Bronchial epithelial cell (primary cell): Measurements from ENCODE around the gene CADM2. TPM values are rescaled to one million over a fixed set of nuclear protein-coding genes. Genes with fewer than 3 reads are reported as not detected.

Experiments used
- DNase-seq: peaks from one replicate; pipeline ENCODE4 v3.0.0-alpha.2; 2010; ENCODE audit warnings: low read depth
- FAIRE-seq: peaks from 2 replicates; lab custom pipeline; 2011; peaks lifted over from hg19 to GRCh38; lab: Jason Lieb, UNC
- H3K27me3 ChIP-seq: 2 replicates; pipeline ENCODE4 v1.5.1; 2011; ENCODE audit warnings: low read length; ENCODE audit not compliant: control insufficient read depth, insufficient read depth
- H3K36me3 ChIP-seq: 2 replicates; pipeline ENCODE4 v1.5.1; 2011; ENCODE audit warnings: low read length; ENCODE audit not compliant: control insufficient read depth, insufficient read depth
- H3K4me3 ChIP-seq: 2 replicates; pipeline ENCODE4 v1.5.1; 2011; ENCODE audit warnings: mild to moderate bottlenecking, low read depth, low read length, control low read depth
- total RNA-seq: library from RNA; depleted of rRNA; stranded (reverse); fragments of >200 nt; gene quantifications from 2 replicates; pipeline ENCODE4 v1.2.1, GENCODE V29; 2014
- TF ChIP-seq, protein P1 (sequence below): IDR thresholded peaks from 2 replicates; pipeline ENCODE4 v1.5.1; 2011; ENCODE audit warnings: mild to moderate bottlenecking, moderate library complexity, low read length, control low read depth, inconsistent platforms; ENCODE audit not compliant: insufficient read depth, severe bottlenecking

Gene CADM2
- total RNA-seq, 1 donor from 2014 or later, result under 0.01 TPM

DNA sequence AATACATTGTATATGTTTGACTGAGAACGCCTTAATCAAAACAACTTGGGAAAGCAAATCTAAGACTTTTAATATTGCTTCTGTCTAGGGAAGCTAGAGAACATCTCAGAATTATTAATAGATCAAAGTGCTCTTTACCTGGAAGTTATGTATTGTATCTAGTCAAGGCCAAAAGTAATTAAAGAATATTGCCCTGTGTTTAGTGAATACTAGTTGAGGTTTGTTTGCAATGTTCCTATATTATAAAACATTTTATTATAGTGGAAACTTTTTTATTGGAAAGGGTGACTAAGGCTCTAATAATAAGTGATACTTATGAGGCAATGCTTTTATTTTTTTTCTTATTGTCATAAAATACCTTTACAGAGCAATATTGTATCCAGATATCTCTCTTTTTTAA lies 118.2 kb downstream of the CADM2 start:
- Histone ChIP-seq H3K4me3 (no peak overlapping the region), H3K27me3 (no peaks in the 10 kb centered on the region), H3K36me3 (no peaks in the 10 kb centered on the region)
- TF ChIP-seq, protein P1, sequence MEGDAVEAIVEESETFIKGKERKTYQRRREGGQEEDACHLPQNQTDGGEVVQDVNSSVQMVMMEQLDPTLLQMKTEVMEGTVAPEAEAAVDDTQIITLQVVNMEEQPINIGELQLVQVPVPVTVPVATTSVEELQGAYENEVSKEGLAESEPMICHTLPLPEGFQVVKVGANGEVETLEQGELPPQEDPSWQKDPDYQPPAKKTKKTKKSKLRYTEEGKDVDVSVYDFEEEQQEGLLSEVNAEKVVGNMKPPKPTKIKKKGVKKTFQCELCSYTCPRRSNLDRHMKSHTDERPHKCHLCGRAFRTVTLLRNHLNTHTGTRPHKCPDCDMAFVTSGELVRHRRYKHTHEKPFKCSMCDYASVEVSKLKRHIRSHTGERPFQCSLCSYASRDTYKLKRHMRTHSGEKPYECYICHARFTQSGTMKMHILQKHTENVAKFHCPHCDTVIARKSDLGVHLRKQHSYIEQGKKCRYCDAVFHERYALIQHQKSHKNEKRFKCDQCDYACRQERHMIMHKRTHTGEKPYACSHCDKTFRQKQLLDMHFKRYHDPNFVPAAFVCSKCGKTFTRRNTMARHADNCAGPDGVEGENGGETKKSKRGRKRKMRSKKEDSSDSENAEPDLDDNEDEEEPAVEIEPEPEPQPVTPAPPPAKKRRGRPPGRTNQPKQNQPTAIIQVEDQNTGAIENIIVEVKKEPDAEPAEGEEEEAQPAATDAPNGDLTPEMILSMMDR, result no peak
- no peak for FAIRE-seq
- DNase-seq, result no peak

GRCh38 chr3:85081191-85081906 lies 122.6 kb downstream of the CADM2 start:
- DNase-seq (peak; percentile 70), FAIRE-seq (no peak)
- H3K27me3 ChIP-seq, result no peaks in the 10 kb centered on the region
- no peak overlapping the region for H3K4me3 ChIP-seq
- H3K36me3 ChIP-seq, result no peaks in the 10 kb centered on the region
- TF ChIP-seq, protein P1, result no peak

GRCh38 chr3:85090495-85090894 lies 131.7 kb downstream of the CADM2 start:
- FAIRE-seq (no peak), DNase-seq (no peak)
- no peak overlapping the region for H3K4me3 ChIP-seq
- TF ChIP-seq, protein P1, result no peak
- H3K36me3 ChIP-seq, result no peaks in the 10 kb centered on the region
- no peaks in the 10 kb centered on the region for H3K27me3 ChIP-seq

DNA sequence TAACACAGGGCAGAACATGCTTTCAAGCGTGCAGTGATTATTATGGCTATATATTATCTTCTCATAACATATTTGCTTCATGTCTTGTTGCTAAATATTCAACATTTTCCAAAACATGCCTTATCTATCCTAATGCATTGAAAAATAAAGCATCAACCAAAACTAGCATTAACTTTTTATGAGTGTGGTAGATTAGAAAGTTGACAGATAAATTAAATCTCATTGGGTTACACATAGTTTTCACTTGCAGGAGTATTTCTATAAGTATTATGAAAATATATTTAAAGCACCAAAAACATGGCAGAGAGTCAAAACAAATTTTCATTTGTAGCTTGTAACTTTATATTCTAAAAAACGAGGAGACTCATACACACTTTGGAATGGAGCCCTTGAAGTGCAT lies 141.5 kb downstream of the CADM2 start:
- FAIRE-seq (no peak), DNase-seq (no peak)
- TF ChIP-seq, protein P1, result no peak
- H3K27me3 ChIP-seq, result no peaks in the 10 kb centered on the region
- no peaks in the 10 kb centered on the region for H3K36me3 ChIP-seq
- no peak overlapping the region for H3K4me3 ChIP-seq

- no peaks in the 10 kb centered on the region for H3K36me3 ChIP-seq
- FAIRE-seq (no peak), DNase-seq (no peak)
- TF ChIP-seq, protein P1, result no peak
- H3K4me3 ChIP-seq, result no peak overlapping the region
- H3K27me3 ChIP-seq, result no peaks in the 10 kb centered on the region
These were observed 144.0 kb downstream of the CADM2 start for GRCh38 chr3:85102781-85103180.

- H3K4me3 ChIP-seq, result no peak overlapping the region
- DNase-seq (peak; percentile 22), FAIRE-seq (no peak)
- H3K36me3 ChIP-seq, result no peaks in the 10 kb centered on the region
- TF ChIP-seq, protein P1, result no peak
- no peaks in the 10 kb centered on the region for H3K27me3 ChIP-seq
These were observed 151.6 kb downstream of the CADM2 start for GRCh38 chr3:85110393-85110792.
